Stimulated activated CD4-positive, alpha-beta T cell treated with anti-CD3 and anti-CD28 coated beads, TNF-alpha, amount 100 ng/mL, for 1 hour (primary cell): ENCODE data around the gene CALML3.

Experiments
- DNase-seq, 3 donors: peaks; one replicate each; pipeline ENCODE4 v3.0.0-alpha.2; 2020; ENCODE audit warnings: low read depth in 3 of 3, low spot score in 1 of 3

The CALML3 gene

DNA sequence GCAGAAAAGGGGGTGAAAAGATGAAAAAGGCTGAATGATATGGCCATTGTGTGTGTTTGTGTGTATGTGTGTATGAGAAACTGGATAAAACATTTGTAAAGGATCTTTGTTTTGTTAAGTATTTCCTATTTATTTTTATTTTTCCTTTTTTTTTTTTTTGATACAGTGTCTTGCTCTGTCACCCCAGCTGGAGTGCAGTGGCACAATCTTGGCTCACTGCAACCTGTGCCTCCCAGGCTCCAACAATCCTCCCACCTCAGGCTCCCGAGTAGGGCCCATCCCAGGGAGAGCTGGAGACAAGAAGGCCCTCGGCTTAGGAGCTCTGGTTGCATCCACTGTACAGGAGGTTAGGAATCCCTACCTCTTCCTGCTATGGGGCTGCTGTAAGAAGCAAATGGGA lies 18.5 kb upstream of the CALML3 start:
- no peak for DNase-seq

GRCh38 chr10:5506751-5507648 lies 17.8 kb upstream of the CALML3 start:
- no peak for DNase-seq

GRCh38 chr10:5507649-5508131 lies 17.1 kb upstream of the CALML3 start:
- DNase-seq: no peak

- no peak for DNase-seq
Measured at GRCh38 chr10:5508161-5508604, 16.6 kb upstream of the CALML3 start.

- DNase-seq: no peak
Measured at GRCh38 chr10:5508786-5509185, 16.0 kb upstream of the CALML3 start.

DNA sequence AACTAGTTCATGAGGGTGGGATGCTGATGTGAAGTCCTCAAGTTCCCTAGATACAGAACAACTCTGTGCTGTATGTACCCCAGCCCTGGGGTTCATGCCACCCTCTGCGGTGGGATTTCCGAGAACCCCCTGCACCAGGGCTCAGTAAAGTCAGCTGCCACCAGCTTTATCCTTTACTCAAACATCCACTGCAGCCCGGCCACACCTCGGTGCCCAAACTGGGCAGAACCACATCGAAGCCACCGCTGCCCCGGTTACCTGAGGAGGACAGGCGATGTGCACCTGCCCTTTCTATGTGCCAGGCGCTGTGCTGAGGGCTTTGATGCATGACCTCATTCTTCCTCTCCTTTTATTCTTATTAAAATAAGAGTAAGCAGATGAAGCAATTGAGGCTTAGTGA lies 15.5 kb upstream of the CALML3 start:
- no peak for DNase-seq

- DNase-seq: no peak
Measured at GRCh38 chr10:5509691-5510090, 15.1 kb upstream of the CALML3 start.

GRCh38 chr10:5510281-5511072 lies 14.3 kb upstream of the CALML3 start:
- no peak for DNase-seq

GRCh38 chr10:5511231-5511884 lies 13.4 kb upstream of the CALML3 start:
- DNase-seq: no peak

GRCh38 chr10:5511885-5512280 lies 12.9 kb upstream of the CALML3 start:
- no peak for DNase-seq

- no peak for DNase-seq
Measured at GRCh38 chr10:5512331-5512730, 12.4 kb upstream of the CALML3 start.

- peak in 1 of 3 donors; percentile 3 for DNase-seq
Measured at GRCh38 chr10:5512881-5513612, 11.7 kb upstream of the CALML3 start.

DNA sequence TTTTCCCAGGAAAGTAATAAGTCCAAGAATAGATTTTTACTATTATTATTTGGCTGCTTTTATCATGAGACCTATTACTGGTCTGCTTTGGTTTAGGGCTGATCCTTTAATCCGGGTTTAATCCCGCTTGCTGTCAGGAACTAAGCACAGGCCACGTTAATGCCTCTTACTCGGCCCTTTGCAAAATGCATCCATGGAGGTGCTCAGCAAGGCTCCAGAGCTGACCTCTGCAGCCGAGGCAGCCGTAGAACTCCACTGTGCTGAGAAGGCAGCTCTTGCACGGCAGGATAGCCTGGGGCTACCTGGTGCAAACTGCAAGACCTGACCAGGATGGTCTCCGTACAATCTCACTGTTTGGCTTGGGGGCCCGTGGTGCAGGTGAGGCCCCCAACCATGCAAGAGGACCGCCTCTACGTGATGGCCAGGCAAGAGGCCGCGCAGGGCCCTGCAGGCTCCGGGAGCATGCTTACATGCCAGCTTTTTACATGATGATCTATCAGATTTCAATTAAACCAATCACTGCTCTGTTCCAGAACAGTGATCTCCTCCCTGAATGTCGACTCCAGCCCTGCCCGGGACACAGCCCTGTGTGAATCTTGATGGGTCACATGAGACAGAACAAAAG lies 10.4 kb upstream of the CALML3 start:
- DNase-seq: no peak

DNA sequence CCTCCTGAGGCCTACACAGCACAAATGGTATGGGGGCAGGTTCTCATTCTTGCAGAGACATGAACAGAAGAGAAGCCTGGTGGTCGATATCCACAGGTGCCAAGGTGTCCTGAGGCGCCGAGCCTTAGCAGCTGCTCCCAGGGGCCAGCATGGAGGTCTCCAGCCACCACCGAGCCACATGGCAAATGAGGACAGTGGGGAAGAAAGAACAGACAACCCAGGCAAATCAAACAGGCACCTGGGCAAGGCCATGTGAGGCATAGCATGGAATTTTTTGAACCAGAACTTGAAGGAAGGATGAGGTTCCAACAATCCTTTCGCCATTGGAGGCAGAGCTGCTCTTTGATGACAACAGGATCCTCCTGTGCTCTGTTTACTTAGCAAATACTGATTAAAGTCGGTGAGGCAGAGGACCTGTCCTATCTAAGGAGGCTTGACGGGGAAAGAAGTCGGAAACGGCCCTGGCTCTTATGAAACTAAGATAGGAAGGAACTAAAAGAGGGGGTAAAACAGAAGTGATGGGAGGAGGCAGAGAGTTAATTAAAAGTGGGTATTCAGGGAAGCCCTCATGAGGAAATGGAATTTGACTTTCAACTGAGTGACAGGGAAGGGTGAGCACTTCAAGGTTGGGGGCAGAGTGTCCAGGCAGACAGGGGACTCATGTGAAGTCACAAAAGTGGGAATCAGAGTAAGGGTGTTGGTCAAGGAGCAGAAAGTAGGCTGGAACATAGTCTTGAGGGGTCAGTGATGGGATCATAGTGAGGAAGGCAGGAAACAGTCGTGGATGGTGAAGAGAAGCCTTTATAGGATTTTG lies 8.6 kb upstream of the CALML3 start:
- DNase-seq: no peak

- no peak for DNase-seq
Measured at GRCh38 chr10:5517546-5517945, 7.2 kb upstream of the CALML3 start.

DNA sequence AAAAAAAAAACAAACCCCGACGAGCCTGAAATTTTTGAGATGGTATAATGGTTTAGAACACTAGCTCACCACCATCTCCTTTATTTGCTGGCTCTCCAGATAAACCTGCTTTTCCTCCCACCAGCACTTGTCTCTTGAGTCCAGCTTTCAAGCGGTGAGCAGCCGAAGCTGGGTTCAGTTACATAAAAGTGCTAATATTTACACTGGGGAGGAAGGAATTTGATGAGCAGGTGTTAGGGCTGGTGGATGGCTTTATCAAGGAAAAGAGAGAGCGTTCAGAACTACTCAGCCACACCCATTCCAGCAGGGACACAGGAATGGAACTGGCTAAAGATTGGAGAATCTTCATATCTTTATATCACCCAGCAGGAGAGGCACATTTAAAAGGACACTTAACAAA lies 6.6 kb upstream of the CALML3 start:
- DNase-seq: no peak

DNA sequence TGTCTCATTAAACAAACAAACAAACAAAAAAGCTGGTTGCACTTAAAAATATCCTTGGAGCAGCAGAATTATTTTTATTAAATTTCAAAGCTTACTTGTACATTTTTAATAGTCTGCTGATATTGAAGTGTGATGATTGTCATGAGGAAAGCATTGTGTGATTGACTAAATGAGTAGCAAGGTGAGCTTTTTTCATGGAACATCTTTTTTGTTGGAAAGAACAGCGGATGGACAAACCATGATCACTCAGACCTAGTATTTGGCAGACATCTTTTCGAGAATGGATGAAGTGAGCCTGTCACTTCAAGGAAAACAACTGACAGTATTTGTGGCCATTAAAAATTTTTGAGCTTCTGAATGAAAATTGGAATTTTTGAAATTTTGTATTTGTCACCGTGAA lies 5.7 kb upstream of the CALML3 start:
- DNase-seq: no peak

- DNase-seq: no peak
Measured at GRCh38 chr10:5522913-5523560, 1.7 kb upstream of the CALML3 start.
